ENCODE results near the gene TIRAP.
A peak's percentile ranks its signal among the peaks of the same experiment; 100 is the strongest.

TIRAP gene

GRCh38 chr11:126328001-126328390 lies 45.1 kb downstream of the TIRAP start:
- DNase-seq: no peak

- no peak for DNase-seq
Measured at GRCh38 chr11:126328444-126328843, 45.6 kb downstream of the TIRAP start.

DNA sequence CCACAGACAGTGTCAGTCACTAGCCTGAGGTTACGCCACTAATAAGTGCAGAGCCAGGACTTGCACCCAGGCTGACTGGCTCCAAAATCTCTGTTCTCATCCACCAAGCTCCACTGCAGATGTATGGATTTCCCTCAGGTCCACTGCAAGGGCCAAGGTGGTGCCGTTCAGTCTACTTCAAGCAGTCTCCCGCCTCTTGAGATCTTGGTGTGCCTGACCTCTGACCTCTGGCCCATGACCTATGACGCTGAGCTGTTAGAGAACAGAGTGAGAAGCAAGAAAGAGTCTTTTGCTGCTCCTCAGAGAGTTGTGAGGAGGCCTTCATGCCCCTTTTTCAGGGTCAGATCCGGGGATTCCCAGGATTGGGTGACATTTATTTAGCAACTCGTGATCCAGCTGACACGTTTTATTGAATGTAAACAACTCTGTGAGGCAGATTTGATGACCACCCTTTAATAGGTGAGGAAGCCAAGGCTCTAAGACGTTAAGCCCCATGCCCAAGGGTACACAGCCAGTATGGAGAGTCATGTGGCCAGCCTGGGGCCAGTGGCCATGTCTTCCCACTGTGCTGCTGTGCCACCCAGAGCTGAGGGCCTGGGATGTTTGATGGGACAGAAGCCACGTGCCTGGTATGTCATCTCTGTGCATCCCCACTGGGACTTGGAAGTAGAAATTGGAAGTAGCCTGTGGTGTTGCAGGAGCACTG lies 46.2 kb downstream of the TIRAP start:
- no peak for DNase-seq

GRCh38 chr11:126329644-126330211 lies 46.8 kb downstream of the TIRAP start:
- no peak for DNase-seq

DNA sequence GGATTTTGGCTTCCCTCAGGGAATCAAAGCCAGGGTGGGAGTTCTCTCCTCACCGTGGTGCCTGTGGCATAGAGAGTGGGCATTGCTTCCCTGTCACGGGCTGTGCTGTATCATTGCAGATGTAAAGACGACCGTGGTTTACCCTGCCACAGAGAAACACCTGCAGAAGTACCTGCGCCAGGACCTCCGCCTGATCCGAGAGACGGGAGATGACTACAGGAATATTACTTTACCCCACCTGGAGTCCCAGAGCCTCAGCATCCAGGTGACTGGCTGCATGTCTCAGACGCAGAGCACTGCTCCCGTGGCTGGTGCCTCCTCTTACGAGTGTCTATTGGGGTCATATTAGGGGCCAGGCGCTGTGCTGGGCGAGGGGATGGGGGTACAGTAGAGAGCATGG lies 48.4 kb downstream of the TIRAP start:
- no peak for DNase-seq

DNA sequence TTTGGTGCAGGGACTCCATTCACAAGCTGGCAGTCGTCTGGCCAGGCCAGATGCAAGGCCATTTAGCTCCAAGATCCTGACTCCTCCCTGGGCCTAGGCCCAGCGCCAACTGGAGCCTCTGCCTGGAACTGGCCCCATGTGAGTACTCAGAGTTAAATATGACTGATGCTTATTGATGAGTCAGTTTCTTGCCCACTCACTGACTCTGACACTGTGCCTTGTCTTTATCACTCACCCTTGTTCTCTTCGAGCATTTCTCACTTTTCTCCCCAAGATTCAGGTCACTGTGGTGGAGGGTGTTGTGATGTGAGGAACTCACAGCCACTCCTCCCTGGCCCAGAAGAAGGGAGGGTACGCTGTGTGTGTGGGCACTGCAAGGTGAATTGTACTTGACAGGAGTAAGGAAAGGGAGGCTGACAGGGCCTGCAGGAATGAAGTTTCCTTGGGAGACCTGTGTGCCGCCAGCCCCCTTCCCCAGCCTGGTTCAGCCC lies 49.4 kb downstream of the TIRAP start:
- DNase-seq: peak; percentile 51

DNA sequence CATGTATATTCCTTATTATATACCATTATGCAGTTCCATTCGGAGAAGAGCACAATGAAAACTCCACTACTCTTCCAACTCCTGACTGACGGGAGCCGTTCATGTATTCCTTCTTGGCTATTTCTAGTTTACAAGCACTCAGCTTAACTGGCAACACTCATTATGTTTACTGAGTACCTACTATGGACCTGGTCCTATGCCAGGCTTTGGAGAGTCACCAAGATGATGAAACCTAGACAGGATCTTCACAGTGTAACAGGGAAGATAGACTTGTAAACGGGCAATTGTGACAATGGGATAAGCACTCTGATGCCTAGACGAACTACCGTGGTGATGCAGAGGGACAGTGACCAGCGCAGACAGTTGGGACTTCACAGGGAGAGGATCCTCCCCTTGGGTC lies 50.2 kb downstream of the TIRAP start:
- no peak for DNase-seq

DNA sequence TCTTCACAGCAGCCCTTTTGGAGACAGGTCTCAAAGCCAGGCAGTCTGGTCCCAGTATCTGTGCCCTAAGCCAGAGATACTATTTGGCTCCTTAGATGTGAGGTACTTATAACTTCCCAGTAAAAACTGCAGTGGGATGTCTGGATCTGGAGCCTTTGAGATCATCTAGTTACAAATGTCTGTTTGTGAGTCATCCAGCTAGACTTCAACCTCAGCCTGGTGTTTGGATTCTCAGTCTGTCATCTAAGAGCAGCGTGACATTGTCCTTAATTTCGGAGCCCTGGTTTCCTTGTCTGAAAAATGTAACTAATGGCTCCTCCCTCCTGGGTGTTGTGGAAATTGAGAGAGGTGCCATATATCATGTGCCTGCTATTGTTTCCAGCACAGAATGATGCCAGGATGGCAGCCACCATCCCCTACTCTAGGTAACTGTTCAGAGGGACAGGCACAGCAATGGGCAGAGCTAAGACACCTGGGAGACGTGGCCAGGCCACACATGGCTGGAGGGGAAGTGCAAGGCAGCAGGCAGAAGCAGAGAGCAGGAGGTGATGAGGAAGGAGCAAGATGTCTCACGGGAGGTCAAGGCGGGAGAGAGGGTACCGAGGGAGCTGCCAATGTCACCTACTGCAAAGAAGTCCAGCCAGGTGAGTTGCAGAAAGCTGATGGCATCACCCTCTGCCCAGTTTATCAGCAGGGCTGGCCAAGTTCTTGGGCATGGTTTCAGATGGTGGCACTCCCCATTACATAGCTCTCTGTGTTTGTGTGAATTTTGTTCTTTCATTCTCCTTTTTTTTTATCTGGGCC lies 52.0 kb downstream of the TIRAP start:
- no peak for DNase-seq

- no peak for DNase-seq
Measured at GRCh38 chr11:126335463-126335760, 52.5 kb downstream of the TIRAP start.

DNA sequence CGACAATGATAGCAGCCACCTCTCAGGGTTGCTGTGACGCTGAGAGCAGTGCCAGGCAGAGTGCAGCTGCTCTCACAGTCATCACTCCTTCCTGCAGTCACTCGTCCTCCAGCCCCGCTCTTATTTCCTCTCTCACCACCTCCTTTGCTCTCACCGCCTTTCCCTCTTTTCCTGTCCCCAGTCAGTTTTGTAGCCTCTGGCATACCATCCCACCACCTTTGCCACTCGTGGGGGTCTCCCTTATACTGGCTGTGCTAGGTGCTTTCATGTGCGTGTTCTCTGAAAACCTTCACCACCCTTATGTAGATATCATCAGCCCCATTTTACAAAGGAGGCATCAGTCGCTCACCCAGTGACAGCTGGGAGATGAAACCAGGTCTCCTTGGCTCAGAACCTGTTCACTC lies 53.2 kb downstream of the TIRAP start:
- DNase-seq: no peak

DNA sequence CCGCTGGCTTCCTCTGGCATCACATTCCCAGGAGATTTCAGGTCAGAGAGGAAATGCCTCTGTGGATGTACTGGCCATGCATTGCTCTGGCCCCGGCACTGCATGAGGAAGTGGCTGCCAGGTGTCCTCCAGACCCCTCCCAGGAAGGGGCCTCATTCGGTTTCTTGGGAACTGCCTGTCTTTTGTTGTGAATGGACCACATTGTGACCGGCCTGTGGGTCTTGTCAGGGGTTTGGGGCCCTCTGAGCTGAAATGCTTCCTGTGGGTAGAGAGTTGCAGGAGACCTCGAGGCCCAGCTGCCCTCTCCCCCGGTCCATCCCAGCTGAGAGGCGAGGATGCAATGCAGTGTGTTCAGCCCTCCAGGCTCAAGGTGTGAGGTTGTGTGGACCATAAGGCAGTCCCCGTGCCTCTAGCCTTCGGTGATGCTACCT lies 53.8 kb downstream of the TIRAP start:
- no peak for DNase-seq

DNA sequence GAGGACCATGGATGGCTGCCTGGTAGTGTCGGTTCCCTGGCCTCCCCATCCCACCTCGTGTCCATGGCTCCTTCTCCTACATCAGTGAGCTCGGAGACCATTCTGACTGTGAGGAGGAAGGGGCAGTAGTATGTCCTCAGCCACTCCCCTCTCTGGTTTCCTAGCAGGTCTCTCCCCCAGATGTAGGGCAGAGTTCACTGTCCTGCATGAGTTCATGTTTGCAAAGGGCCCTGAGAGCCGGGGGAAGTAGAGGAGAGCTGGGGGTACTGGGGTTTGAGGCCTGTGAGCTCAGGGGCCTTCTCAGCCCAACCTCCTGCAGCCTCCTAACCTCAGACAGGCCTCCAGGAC lies 54.2 kb downstream of the TIRAP start:
- DNase-seq: no peak

DNA sequence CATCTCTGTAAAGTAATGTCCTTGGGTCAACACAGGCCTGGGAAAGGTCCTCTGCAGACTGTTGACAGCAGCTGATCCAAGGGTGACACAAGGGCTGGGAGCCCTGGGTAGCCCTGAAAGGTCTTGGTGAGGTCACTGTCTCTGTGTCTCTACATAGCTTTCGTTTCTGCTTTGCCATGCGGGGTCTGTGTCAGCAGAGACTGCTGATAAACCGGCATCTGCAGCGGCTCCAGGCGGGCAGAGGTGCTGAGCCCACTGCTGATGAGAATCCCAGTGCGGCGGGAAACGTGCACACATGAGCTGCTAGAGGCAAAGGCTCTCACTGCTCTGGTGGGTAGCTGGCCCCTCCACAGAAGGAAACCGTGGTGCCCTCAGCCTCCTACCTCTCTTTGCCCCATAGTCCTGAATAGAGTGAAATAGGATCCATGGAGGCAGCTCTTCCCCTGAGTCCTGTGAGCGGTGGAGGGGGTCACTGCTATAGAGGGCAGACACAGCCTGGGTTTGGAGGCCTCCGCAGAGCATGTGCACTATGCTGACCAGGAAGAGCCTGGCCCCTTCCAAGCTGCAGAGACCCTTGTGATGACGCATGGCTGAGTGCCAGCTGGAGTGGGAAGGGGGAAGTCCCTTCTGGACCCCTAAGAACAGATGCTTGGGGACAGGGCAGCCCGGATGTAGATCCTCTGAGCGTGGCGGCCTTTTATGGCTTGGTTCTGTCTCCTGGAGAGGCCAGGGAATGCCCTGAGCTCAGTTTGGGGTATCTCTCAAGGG lies 54.8 kb downstream of the TIRAP start:
- no peak for DNase-seq

GRCh38 chr11:126338346-126339055 lies 55.6 kb downstream of the TIRAP start:
- no peak for DNase-seq

- no peak for DNase-seq
Measured at GRCh38 chr11:126339073-126339862, 56.4 kb downstream of the TIRAP start.

DNA sequence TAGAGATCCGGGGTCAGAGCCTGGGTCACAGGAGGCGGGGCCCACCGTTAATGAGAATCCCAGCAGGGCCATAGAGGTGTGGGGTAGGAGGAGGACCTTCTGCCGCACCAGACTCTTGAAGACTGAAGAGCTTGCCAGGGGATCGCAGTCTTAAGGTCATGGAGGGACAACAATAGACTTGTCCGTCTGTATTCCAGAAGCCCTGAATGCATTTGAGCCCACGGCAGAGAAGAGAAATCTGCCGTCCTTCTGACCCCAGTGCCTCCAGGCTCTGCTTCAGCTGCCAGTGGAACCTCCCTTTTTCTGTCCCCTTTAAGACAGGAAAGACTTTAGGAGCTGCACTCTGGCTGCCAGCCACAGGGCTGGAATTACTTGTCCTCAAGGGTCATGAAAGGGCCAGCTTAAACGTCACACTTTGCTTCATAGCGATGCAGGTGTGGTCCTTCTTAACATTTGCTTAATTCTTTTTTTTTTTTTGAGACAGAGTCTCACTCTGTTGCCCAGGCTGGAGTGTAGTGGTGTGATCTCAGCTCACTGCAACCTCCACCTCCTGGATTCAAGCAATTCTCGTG lies 57.1 kb downstream of the TIRAP start:
- DNase-seq: no peak

DNA sequence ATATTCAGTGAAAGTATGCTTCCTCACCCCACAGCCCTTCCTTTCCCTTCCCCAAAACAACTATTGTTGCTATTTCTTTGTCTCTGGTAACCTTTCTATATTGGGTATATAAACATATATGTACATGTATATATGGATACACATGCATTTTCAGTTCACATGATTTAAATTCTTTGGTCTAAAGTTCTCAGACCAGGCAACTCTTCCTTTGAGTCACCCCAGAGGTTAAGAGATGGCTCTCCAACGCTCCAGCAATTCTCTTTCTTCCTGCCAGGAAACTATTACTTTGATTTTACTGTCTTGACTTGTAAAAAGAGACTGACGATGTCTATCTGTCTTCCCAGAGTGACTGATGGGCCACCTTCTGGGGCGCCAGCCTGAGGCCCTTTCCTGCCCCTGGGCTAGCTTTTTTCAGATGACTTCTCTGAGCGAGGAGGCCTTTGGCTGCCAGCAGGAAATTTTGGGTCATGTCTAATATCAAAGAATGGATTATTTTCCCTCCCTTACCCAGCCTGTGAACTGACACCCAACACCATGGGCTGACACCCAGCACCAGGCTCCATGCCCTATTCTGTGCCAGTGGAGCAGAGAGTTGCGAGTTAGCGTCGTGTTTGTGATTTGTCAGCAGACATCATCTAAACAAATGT lies 58.2 kb downstream of the TIRAP start:
- DNase-seq: no peak

DNA sequence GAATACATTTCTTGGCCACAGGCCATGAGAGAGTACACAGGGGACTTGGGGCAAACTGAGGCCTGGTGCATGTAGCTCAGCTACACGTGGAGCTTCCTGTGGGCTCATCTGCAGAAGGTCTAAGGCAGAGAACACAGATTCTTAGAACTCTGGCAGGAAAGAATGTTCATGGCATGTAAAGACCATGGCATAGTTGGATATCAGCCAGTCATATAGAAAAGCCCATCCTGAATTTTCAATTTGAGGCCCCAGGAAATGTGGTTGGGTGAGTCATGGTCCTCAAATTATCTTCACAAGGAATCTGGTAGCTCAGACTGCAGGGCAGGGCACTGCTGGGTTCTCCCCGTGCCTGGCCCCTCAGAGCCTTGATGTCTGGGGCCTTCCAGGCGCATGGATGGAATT lies 58.9 kb downstream of the TIRAP start:
- DNase-seq: no peak

DNA sequence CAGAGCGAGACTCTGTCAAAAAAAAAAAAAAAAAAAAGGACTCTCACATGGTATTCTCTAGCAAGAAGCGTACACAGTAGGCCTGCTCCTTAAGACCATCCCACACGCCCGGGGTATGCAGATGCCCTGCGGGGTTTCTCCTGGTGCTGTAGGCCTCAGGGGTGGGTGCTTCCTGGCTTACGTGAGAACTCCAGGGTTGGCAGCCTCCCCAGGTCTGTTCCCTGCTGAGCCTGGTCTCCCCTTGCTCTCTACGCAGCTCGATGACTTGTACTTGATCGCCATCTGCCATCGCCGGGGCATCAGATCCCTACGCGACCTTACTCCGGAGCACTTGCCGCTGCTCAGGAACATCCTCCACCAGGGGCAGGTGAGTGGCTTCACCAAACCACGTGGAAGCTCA lies 60.2 kb downstream of the TIRAP start:
- DNase-seq: no peak

Measured in T1000 (cell line).